H1 (cell line): ENCODE data around the gene KLHL2. TPM values are rescaled to one million over a fixed set of nuclear protein-coding genes. Genes with fewer than 3 reads are reported as not detected.

Source experiments
- CTCF ChIA-PET: fragments of 300-600 bp; sonication (Branson Sonifier 250); formaldehyde crosslinking; loops from one replicate; lab custom pipeline; 2021; ENCODE audit not compliant: partially characterized antibody; lab: Charles Lee
- POLR2A ChIA-PET: fragments of 300-600 bp; sonication (Branson Sonifier 250); formaldehyde crosslinking; loops from one replicate; lab custom pipeline; 2021; ENCODE audit warnings: inconsistent platforms; ENCODE audit not compliant: partially characterized antibody; lab: Charles Lee
- DNase-seq, 2 experiments: peaks; one replicate each; pipeline versions ENCODE4 v3.0.0 to v3.0.0-alpha.2; 2010 to 2022; ENCODE audit warnings: low spot score in 2 of 2, low read depth in 1 of 2, mixed read lengths in 1 of 2
- FAIRE-seq: peaks from 2 replicates; lab custom pipeline; 2011; peaks lifted over from hg19 to GRCh38; lab: Jason Lieb, UNC
- H2AFZ ChIP-seq: 2 replicates; pipeline ENCODE4 v1.8.1; 2012; ENCODE audit warnings: low read length, inconsistent platforms
- H2AK5ac ChIP-seq: 2 replicates; pipeline ENCODE4 v1.6.1; 2013; ENCODE audit warnings: low read depth, low read length
- H2BK120ac ChIP-seq: replicated peaks from 2 replicates; pipeline ENCODE3; 2013; ENCODE audit warnings: low read depth, low read length, inconsistent platforms
- H2BK12ac ChIP-seq: 2 replicates; pipeline ENCODE4 v1.6.1; 2013; ENCODE audit warnings: low read depth, low read length
- H2BK15ac ChIP-seq: 2 replicates; pipeline ENCODE4 v1.6.1; 2013; ENCODE audit warnings: low read length
- H2BK20ac ChIP-seq: 2 replicates; pipeline ENCODE4 v1.6.1; 2013; ENCODE audit warnings: low read length
- H2BK5ac ChIP-seq: 2 replicates; pipeline ENCODE4 v1.6.1; 2013; ENCODE audit warnings: low read depth, low read length
- H3K14ac ChIP-seq: 2 replicates; pipeline ENCODE4 v1.6.1; 2013; ENCODE audit warnings: inconsistent platforms; ENCODE audit not compliant: insufficient read length
- H3K18ac ChIP-seq: 2 replicates; pipeline ENCODE4 v1.6.1; 2013; ENCODE audit warnings: low read length; ENCODE audit errors: extremely low read depth
- H3K23ac ChIP-seq: 2 replicates; pipeline ENCODE4 v1.6.1; 2013; ENCODE audit warnings: inconsistent platforms; ENCODE audit not compliant: insufficient read length
- H3K23me2 ChIP-seq: 2 replicates; pipeline ENCODE4 v1.6.1; 2013; ENCODE audit warnings: low read depth, low read length
- H3K27ac ChIP-seq: 2 replicates; pipeline ENCODE4 v1.6.1; 2011; ENCODE audit warnings: low read depth, low read length, inconsistent platforms
- H3K27me3 ChIP-seq, 4 experiments: replicated peaks in 1 of 4; 1 replicate in 1 of 4; 2 replicates in 3 of 4; pipeline versions ENCODE4 v1.6.1 to v1.8.1; 2011 to 2013; ENCODE audit warnings: low read length in 3 of 4, mild to moderate bottlenecking in 3 of 4, inconsistent platforms in 2 of 4, mixed read lengths in 2 of 4, moderate library complexity in 1 of 4; ENCODE audit not compliant: control insufficient read depth in 3 of 4, insufficient read depth in 3 of 4; ENCODE audit errors: extremely low read depth in 1 of 4
- H3K36me3 ChIP-seq, 4 experiments: 2 replicates each; pipeline versions ENCODE4 v1.6.1 to v1.8.1; 2011 to 2013; ENCODE audit warnings: mild to moderate bottlenecking in 4 of 4, low read length in 3 of 4, moderate library complexity in 2 of 4, control low read depth in 1 of 4, inconsistent platforms in 1 of 4; ENCODE audit not compliant: insufficient read depth in 4 of 4, control insufficient read depth in 2 of 4
- H3K4ac ChIP-seq: replicated peaks from 2 replicates; pipeline ENCODE3; 2013; ENCODE audit warnings: low read length, low read depth, mixed read lengths, inconsistent platforms; ENCODE audit not compliant: insufficient read length
- H3K4me1 ChIP-seq, 4 experiments: replicated peaks in 1 of 4; 1 replicate in 1 of 4; 2 replicates in 3 of 4; pipeline versions ENCODE4 v1.6.1 to v1.8.1; 2011 to 2013; ENCODE audit warnings: low read length in 3 of 4, inconsistent platforms in 2 of 4, mixed read lengths in 1 of 4; ENCODE audit not compliant: insufficient read depth in 4 of 4, control insufficient read depth in 3 of 4
- H3K4me2 ChIP-seq, 2 experiments: 2 replicates each; pipeline versions ENCODE4 v1.6.1 to v1.8.1; 2011 to 2013; ENCODE audit warnings: low read depth in 2 of 2, low read length in 2 of 2, control low read depth in 1 of 2, inconsistent platforms in 1 of 2, mild to moderate bottlenecking in 1 of 2; ENCODE audit not compliant: insufficient read depth in 1 of 2
- H3K4me3 ChIP-seq, 4 experiments: fragments of 200-600, 300-600 bp in 1 of 4; sonication (generic), shearing (Covaris generic), sonication (Bioruptor Twin) in 1 of 4; 2 replicates each; pipeline versions ENCODE4 v1.5.1 to v1.8.1; 2011 to 2016; ENCODE audit warnings: low read length in 4 of 4, low read depth in 3 of 4, control low read depth in 2 of 4, inconsistent platforms in 2 of 4, mild to moderate bottlenecking in 2 of 4, mixed read lengths in 1 of 4, moderate library complexity in 1 of 4; ENCODE audit not compliant: insufficient read depth in 2 of 4; ENCODE audit errors: extremely low read depth in 1 of 4
- H3K56ac ChIP-seq: replicated peaks from 2 replicates; pipeline ENCODE3; 2013; ENCODE audit warnings: low read depth, mild to moderate bottlenecking, mixed read lengths, low read length, inconsistent platforms; ENCODE audit not compliant: insufficient read length
- H3K79me1 ChIP-seq: 2 replicates; pipeline ENCODE4 v1.6.1; 2013; ENCODE audit warnings: low read depth, low read length, control low read depth
- H3K79me2 ChIP-seq, 2 experiments: 2 replicates each; pipeline versions ENCODE4 v1.6.1 to v1.8.1; 2012 to 2013; ENCODE audit warnings: low read length in 2 of 2, mild to moderate bottlenecking in 2 of 2, inconsistent platforms in 1 of 2; ENCODE audit not compliant: insufficient read depth in 2 of 2, control insufficient read depth in 1 of 2
- H3K9ac ChIP-seq, 4 experiments: replicated peaks in 1 of 4; 1 replicate in 1 of 4; 2 replicates in 3 of 4; pipeline versions ENCODE4 v1.6.1 to v1.8.1; 2011 to 2013; ENCODE audit warnings: low read depth in 3 of 4, low read length in 3 of 4, control low read depth in 2 of 4, mild to moderate bottlenecking in 2 of 4, moderate library complexity in 2 of 4, inconsistent platforms in 1 of 4; ENCODE audit errors: extremely low read depth in 1 of 4
- H3K9me3 ChIP-seq, 2 experiments: 2 replicates each; pipeline versions ENCODE4 v1.6.1 to v1.8.1; 2012 to 2013; ENCODE audit warnings: mild to moderate bottlenecking in 2 of 2, moderate library complexity in 2 of 2, control low read depth in 1 of 2, inconsistent platforms in 1 of 2, low read depth in 1 of 2, low read length in 1 of 2, mixed read lengths in 1 of 2; ENCODE audit not compliant: insufficient read depth in 2 of 2
- H4K20me1 ChIP-seq, 2 experiments: replicated peaks in 1 of 2; 2 replicates each; pipeline versions ENCODE3 to v1.8.1; 2011 to 2013; ENCODE audit warnings: inconsistent platforms in 2 of 2, low read length in 2 of 2, mild to moderate bottlenecking in 1 of 2; ENCODE audit not compliant: insufficient read depth in 2 of 2, control insufficient read depth in 1 of 2
- H4K5ac ChIP-seq: 2 replicates; pipeline ENCODE4 v1.6.1; 2013; ENCODE audit warnings: low read length, low read depth, mixed read lengths, inconsistent platforms; ENCODE audit not compliant: insufficient read length
- H4K8ac ChIP-seq: 2 replicates; pipeline ENCODE4 v1.8.0; 2013; ENCODE audit warnings: mild to moderate bottlenecking, moderate library complexity, low read length, inconsistent platforms; ENCODE audit not compliant: insufficient read depth; ENCODE audit errors: extremely low read depth
- H4K91ac ChIP-seq: replicated peaks from 2 replicates; pipeline ENCODE3; 2013; ENCODE audit warnings: low read length, mixed read lengths, inconsistent platforms; ENCODE audit not compliant: insufficient read length
- ASH2L ChIP-seq: fragments of 200-600, 300-600 bp; sonication (generic); IDR thresholded peaks from one replicate; pipeline ENCODE4 v1.7.1; 2017; ENCODE audit warnings: low read length
- BRCA1 ChIP-seq: IDR thresholded peaks from 2 replicates; pipeline ENCODE4 v1.6.1; 2012; ENCODE audit warnings: low read depth, low read length, improper control_type of control experiment
- CHD1 ChIP-seq: IDR thresholded peaks from 2 replicates; pipeline ENCODE4 v1.6.1; 2012; ENCODE audit warnings: low read depth, low read length, improper control_type of control experiment
- EZH2 ChIP-seq: fragments of 200-600 bp; sonication (generic); IDR thresholded peaks from 2 replicates; pipeline ENCODE4 v1.7.1; 2012; ENCODE audit warnings: low read depth, mild to moderate bottlenecking, moderate library complexity, low read length, inconsistent platforms; ENCODE audit not compliant: severe bottlenecking
- FOSL1 ChIP-seq: IDR thresholded peaks from 2 replicates; pipeline ENCODE4 v1.6.1; 2011; ENCODE audit warnings: mild to moderate bottlenecking, low read depth, low read length, moderate library complexity; ENCODE audit not compliant: insufficient read depth
- KDM5A ChIP-seq: fragments of 200-600 bp; IDR thresholded peaks from 2 replicates; pipeline ENCODE4 v1.7.1; 2012; ENCODE audit warnings: mild to moderate bottlenecking, low read length, inconsistent platforms, mixed read lengths
- NANOG ChIP-seq: IDR thresholded peaks from 2 replicates; pipeline ENCODE4 v1.6.1; 2011; ENCODE audit warnings: low read length, low read depth, mild to moderate bottlenecking, inconsistent platforms; ENCODE audit not compliant: insufficient read depth, poor library complexity, severe bottlenecking
- NRF1 ChIP-seq: IDR thresholded peaks from 2 replicates; pipeline ENCODE4 v1.6.1; 2011; ENCODE audit warnings: mild to moderate bottlenecking, low read depth, low read length, improper control_type of control experiment
- POLR2AphosphoS5 ChIP-seq: IDR thresholded peaks from 2 replicates; pipeline ENCODE4 v1.6.1; 2011; ENCODE audit warnings: low read depth, low read length
- RFX5 ChIP-seq: IDR thresholded peaks from 2 replicates; pipeline ENCODE4 v1.6.1; 2011; ENCODE audit warnings: low read depth, low read length, improper control_type of control experiment, borderline replicate concordance
- RNF2 ChIP-seq: fragments of 200-900, 300-1000 bp; sonication (generic); IDR thresholded peaks from 2 replicates; pipeline ENCODE4 v1.7.1; 2016; ENCODE audit warnings: borderline replicate concordance, low read depth, mild to moderate bottlenecking, antibody characterized with exemption, low read length; ENCODE audit not compliant: poor library complexity, severe bottlenecking; ENCODE audit errors: missing control alignments
- SIX5 ChIP-seq: IDR thresholded peaks from 2 replicates; pipeline ENCODE4 v1.6.1; 2011; ENCODE audit warnings: mild to moderate bottlenecking, low read depth, low read length
- TAF7 ChIP-seq: optimal IDR thresholded peaks from 2 replicates; pipeline ENCODE3; 2011; ENCODE audit warnings: low read depth, mild to moderate bottlenecking, inconsistent platforms, low read length, moderate library complexity, borderline replicate concordance
- YY1 ChIP-seq: IDR thresholded peaks from 2 replicates; pipeline ENCODE4 v1.6.1; 2011; ENCODE audit warnings: low read depth, mild to moderate bottlenecking, low read length
- ZNF274 ChIP-seq: IDR thresholded peaks from 2 replicates; pipeline ENCODE4 v1.7.0; 2012; ENCODE audit warnings: low read length, borderline replicate concordance; ENCODE audit errors: extremely low read depth
- WGBS, 2 experiments: shearing (Covaris generic) in 1 of 2; methylation state at CpG; one replicate each; pipeline versions ENCODE4 v1.1.6 to v1.1.7; 2013 to 2015; ENCODE audit warnings: low lambda C conversion rate in 2 of 2, mixed read lengths in 2 of 2, inconsistent platforms in 1 of 2, low coverage in 1 of 2, missing lambda C conversion rate in 1 of 2; ENCODE audit not compliant: insufficient replicate concordance in 2 of 2, insufficient coverage in 1 of 2, insufficient read length in 1 of 2; ENCODE audit errors: extremely low coverage in 1 of 2, missing lambda C conversion rate in 1 of 2; 5-methylcytosine and 5-hydroxymethylcytosine counted together
- polyA plus RNA-seq, 7 experiments: library from polyadenylated mRNA; depleted of rRNA in 3 of 7; stranded (reverse) in 5 of 7; unstranded in 2 of 7; fragments of >200 nt in 5 of 7; fragments of 200-250 nt in 2 of 7; gene quantifications; 1 replicate in 5 of 7; 2 replicates in 1 of 7; 4 replicates in 1 of 7; pipeline versions ENCODE4 v1.2.1 to v1.2.3, GENCODE V29; 2011 to 2013; ENCODE audit warnings: missing spikeins in 2 of 7, mixed read lengths in 2 of 7
- total RNA-seq: library from RNA; stranded (reverse); fragmentation: NEBNext Ultra II Directional; extraction: Animal tissue kit (Norgen Biotek cat#: 25700); gene quantifications from 2 replicates; pipeline ENCODE4 v1.2.1, GENCODE V29; 2021

KLHL2 gene
- total and polyA plus RNA-seq, 2 of the 8 experiments (the other 6 are each of a cell fraction or from before 2014, with no cell fraction given): 5.2 to 12.0 TPM

- no peak overlapping the region for H2BK15ac ChIP-seq
- no peak for DNase-seq
- H3K23ac ChIP-seq: no peak overlapping the region
- no peak overlapping the region for H2BK5ac ChIP-seq
- 86% methylated on average over 1 of the region's 1 CpG; no CpG with 5 or more reads in 1 of the 2 experiments for WGBS, 2 experiments
- no peak overlapping the region for H3K9ac ChIP-seq
- H2BK20ac ChIP-seq: no peak overlapping the region
- no peak overlapping the region for H2BK12ac ChIP-seq
- no peak overlapping the region for H2AFZ ChIP-seq
- no peaks in the 10 kb centered on the region for H3K36me3 ChIP-seq
- H3K4me1 ChIP-seq: no peaks in the 10 kb centered on the region
- no peak overlapping the region for H3K14ac ChIP-seq
- H3K23me2 ChIP-seq: no peaks in the 10 kb centered on the region
- H3K4ac ChIP-seq: no peak overlapping the region
- POLR2A ChIA-PET: no interaction called here
- H2AK5ac ChIP-seq: no peak overlapping the region
- H4K8ac ChIP-seq: no peak overlapping the region
- no peak overlapping the region for H4K91ac ChIP-seq
- no peak overlapping the region for H3K27ac ChIP-seq
- no peaks in the 10 kb centered on the region for H4K20me1 ChIP-seq
- H3K56ac ChIP-seq: no peak overlapping the region
- FAIRE-seq: no peak
- H3K18ac ChIP-seq: no peak overlapping the region
- no peaks in the 10 kb centered on the region for H3K27me3 ChIP-seq
- H3K4me3 ChIP-seq: no peak overlapping the region
- no peaks in the 10 kb centered on the region for H3K79me1 ChIP-seq
- no peaks in the 10 kb centered on the region for H3K79me2 ChIP-seq
- no peak overlapping the region for H4K5ac ChIP-seq
- CTCF ChIA-PET: interaction anchor here (1.1 kb wide), 1 partner anchor 67 kb away, joined by 3 read pairs; no protein-coding TSS in a partner anchor
- no peak overlapping the region for H3K4me2 ChIP-seq
- H2BK120ac ChIP-seq: no peak overlapping the region
- no peaks in the 10 kb centered on the region for H3K9me3 ChIP-seq
- TF ChIP-seq YY1: no peak
- TF ChIP-seq ASH2L: no peak
- TF ChIP-seq POLR2AphosphoS5: no peak
- no peak for TF ChIP-seq RNF2
- no peak for TF ChIP-seq KDM5A
- TF ChIP-seq SIX5: no peak
- TF ChIP-seq NRF1: no peak
- TF ChIP-seq TAF7: no peak
- TF ChIP-seq RFX5: no peak
- no peak for TF ChIP-seq FOSL1
- TF ChIP-seq BRCA1: no peak
- TF ChIP-seq ZNF274: no peak
- TF ChIP-seq EZH2: no peak
- no peak for TF ChIP-seq NANOG
- no peak for TF ChIP-seq CHD1
Observed at GRCh38 chr4:165198329-165198728, 9.0 kb upstream of the KLHL2 start.
